Gastrocnemius medialis (tissue), 4 donors: ENCODE measurements around the gene RXRG. TPM values are rescaled to one million over a fixed set of nuclear protein-coding genes. Genes with fewer than 3 reads are reported as not detected.

Experiments
- ATAC-seq, 2 donors: fragments of 150-250 bp; one replicate each; pipeline ENCODE4 v1.9.1; 2016
- DNase-seq, 2 donors: peaks; one replicate each; pipeline ENCODE4 v3.0.0-alpha.2; 2019
- H3K27ac ChIP-seq, 4 donors: fragments of 200-600 bp; sonication (generic); 1 replicate in 1 of 4; 2 replicates in 3 of 4; pipeline ENCODE4 v1.5.1; 2016 to 2018; ENCODE audit warnings: mild to moderate bottlenecking in 2 of 4, moderate library complexity in 1 of 4
- H3K27me3 ChIP-seq, 3 donors: fragments of 200-600 bp; sonication (generic) in 2 of 3; 1 replicate in 1 of 3; 2 replicates in 2 of 3; pipeline versions ENCODE4 v1.5.1 to v1.6.0; 2016 to 2019; ENCODE audit warnings: mild to moderate bottlenecking in 1 of 3, moderate library complexity in 1 of 3
- H3K36me3 ChIP-seq, 2 donors: fragments of 200-600 bp; sonication (generic) in 1 of 2; one replicate each; pipeline ENCODE4 v1.5.1; 2017 to 2018
- H3K4me1 ChIP-seq, 2 donors: fragments of 200-600 bp; sonication (generic) in 1 of 2; one replicate each; pipeline ENCODE4 v1.5.1; 2016 to 2017; ENCODE audit warnings: mild to moderate bottlenecking in 2 of 2
- H3K4me3 ChIP-seq, 4 donors: fragments of 200-600 bp; sonication (generic) in 3 of 4; 1 replicate in 1 of 4; 2 replicates in 3 of 4; pipeline ENCODE4 v1.5.1; 2016 to 2019; ENCODE audit warnings: mild to moderate bottlenecking in 2 of 4
- H3K9me3 ChIP-seq, 3 donors: fragments of 200-600 bp; sonication (generic) in 2 of 3; 1 replicate in 1 of 3; 2 replicates in 2 of 3; pipeline ENCODE4 v1.5.1; 2016 to 2019
- CTCF ChIP-seq, 5 experiments: fragments of 450-650 bp in 3 of 5; fragments of 200-600 bp in 2 of 5; sonication (generic) in 2 of 5; IDR thresholded peaks in 4 of 5; conservative IDR thresholded peaks in 1 of 5; 1 replicate in 4 of 5; 2 replicates in 1 of 5; pipeline ENCODE4 v1.5.1; 2016 to 2019; ENCODE audit warnings: antibody characterized with exemption in 5 of 5, mild to moderate bottlenecking in 3 of 5, moderate library complexity in 3 of 5
- POLR2A ChIP-seq, 2 donors: fragments of 450-650 bp; IDR thresholded peaks; one replicate each; pipeline ENCODE4 v1.6.1; 2017; ENCODE audit warnings: antibody characterized with exemption in 2 of 2, mild to moderate bottlenecking in 2 of 2, moderate library complexity in 2 of 2
- in situ Hi-C, 4 donors: fragments of 200-750 bp; cut with MboI; loops; one replicate each; pipeline versions ENCODE4 v1.15.0 to v1.8.0; 2017; ENCODE audit warnings: low sequenced_read_pairs in 4 of 4
- intact Hi-C: fragments of 100-400 bp; cut with DNase I; formaldehyde crosslinking; loops from one replicate; pipeline ENCODE4 v1.15.1; 2023; ENCODE audit warnings: low total_unique reads
- total RNA-seq, 4 donors: library from RNA; depleted of rRNA; stranded (reverse); fragments of >200 nt; gene quantifications; one replicate each; pipeline versions ENCODE4 v1.1.0 to v1.2.3, GENCODE V29; 2016

RXRG gene
- total RNA-seq, 4 donors from 2014 or later: 4.2 to 15.9 (median 6.0) TPM

GRCh38 chr1:165356876-165357275 lies 88.0 kb downstream of the RXRG start:
- in situ Hi-C loops: no loop called here
- TF ChIP-seq POLR2A (IDR thresholded peaks at IDR 0.05): no peak
- no peak for TF ChIP-seq CTCF (IDR thresholded peaks at IDR 0.05 in 4 of 5, conservative IDR thresholded peaks at IDR 0.05 in 1 of 5)
- peak overlapping the region; percentile 52 to 62 (median 56) for H3K4me3 ChIP-seq

GRCh38 chr1:165355977-165356811 lies 88.7 kb downstream of the RXRG start, which contains the start of gene LMX1A:
TSS of gene LMX1A (minus strand) at chr1:165356715. CDS start at chr1:165355559, 1,156 bp downstream.
- Histone ChIP-seq H3K36me3 (no peaks in the 10 kb centered on the region), H3K4me3 (peak within 1 kb of the TSS; percentile 52 to 62 (median 56)), H3K4me1 (peaks cover 0 to 14% of the 10 kb centered on the region in 2 donors), H3K9me3 (no peaks in the 10 kb centered on the region), H3K27ac (peak within 1 kb of the TSS in 1 of 4 donors; percentile 34), H3K27me3 (peaks cover 42 to 56% (median 47%) of the 10 kb centered on the region in 3 donors)
- intact Hi-C loops (no loop called here), in situ Hi-C loops (no loop called here)
- TF ChIP-seq CTCF (IDR thresholded peaks at IDR 0.05 in 4 of 5, conservative IDR thresholded peaks at IDR 0.05 in 1 of 5) (no peak), POLR2A (IDR thresholded peaks at IDR 0.05) (no peak)
- DNase-seq (peak in 1 of 2 donors; percentile 36), ATAC-seq (peak; percentile 41 to 44)

More at GRCh38 chr1:165356876-165357275, 88.0 kb downstream of the RXRG start:
- H3K36me3 ChIP-seq: no peaks in the 10 kb centered on the region
- peaks cover 35 to 50% (median 40%) of the 10 kb centered on the region in 3 donors for H3K27me3 ChIP-seq
- H3K27ac ChIP-seq: no peak overlapping the region
- ATAC-seq (no peak), DNase-seq (no peak)
- H3K4me1 ChIP-seq: peaks cover 0 to 14% of the 10 kb centered on the region in 2 donors
- intact Hi-C loops: no loop called here
- no peaks in the 10 kb centered on the region for H3K9me3 ChIP-seq

- Histone ChIP-seq H3K27ac (no peak overlapping the region), H3K4me1 (peaks cover 0 to 14% of the 10 kb centered on the region in 2 donors), H3K9me3 (no peaks in the 10 kb centered on the region), H3K36me3 (no peaks in the 10 kb centered on the region), H3K4me3 (peak overlapping the region; percentile 52 to 62 (median 56)), H3K27me3 (peaks cover 50 to 65% (median 55%) of the 10 kb centered on the region in 3 donors)
- ATAC-seq (no peak), DNase-seq (no peak)
- intact Hi-C loops: no loop called here
- in situ Hi-C loops: no loop called here
- TF ChIP-seq CTCF (IDR thresholded peaks at IDR 0.05 in 4 of 5, conservative IDR thresholded peaks at IDR 0.05 in 1 of 5) (no peak), POLR2A (IDR thresholded peaks at IDR 0.05) (no peak)
Observed at GRCh38 chr1:165355139-165355976, 89.6 kb downstream of the RXRG start.

- Histone ChIP-seq H3K4me3 (no peak overlapping the region), H3K36me3 (no peaks in the 10 kb centered on the region), H3K4me1 (peaks cover 0 to 14% of the 10 kb centered on the region in 2 donors), H3K27me3 (peaks cover 56 to 69% (median 61%) of the 10 kb centered on the region in 3 donors), H3K27ac (no peak overlapping the region), H3K9me3 (no peaks in the 10 kb centered on the region)
- in situ Hi-C loops: no loop called here
- TF ChIP-seq POLR2A (IDR thresholded peaks at IDR 0.05): no peak
- no peak for TF ChIP-seq CTCF (IDR thresholded peaks at IDR 0.05 in 4 of 5, conservative IDR thresholded peaks at IDR 0.05 in 1 of 5)
- ATAC-seq (no peak), DNase-seq (no peak)
- intact Hi-C loops: no loop called here
Observed at GRCh38 chr1:165354739-165355138, 90.2 kb downstream of the RXRG start.
